ENCODE data around the gene BLCAP. TPM values are rescaled to one million over a fixed set of nuclear protein-coding genes. Genes with fewer than 3 reads are reported as not detected.

Gene BLCAP, protein sequence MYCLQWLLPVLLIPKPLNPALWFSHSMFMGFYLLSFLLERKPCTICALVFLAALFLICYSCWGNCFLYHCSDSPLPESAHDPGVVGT
- total RNA-seq: 39.2 and 42.4 TPM in 2 replicates

DNA sequence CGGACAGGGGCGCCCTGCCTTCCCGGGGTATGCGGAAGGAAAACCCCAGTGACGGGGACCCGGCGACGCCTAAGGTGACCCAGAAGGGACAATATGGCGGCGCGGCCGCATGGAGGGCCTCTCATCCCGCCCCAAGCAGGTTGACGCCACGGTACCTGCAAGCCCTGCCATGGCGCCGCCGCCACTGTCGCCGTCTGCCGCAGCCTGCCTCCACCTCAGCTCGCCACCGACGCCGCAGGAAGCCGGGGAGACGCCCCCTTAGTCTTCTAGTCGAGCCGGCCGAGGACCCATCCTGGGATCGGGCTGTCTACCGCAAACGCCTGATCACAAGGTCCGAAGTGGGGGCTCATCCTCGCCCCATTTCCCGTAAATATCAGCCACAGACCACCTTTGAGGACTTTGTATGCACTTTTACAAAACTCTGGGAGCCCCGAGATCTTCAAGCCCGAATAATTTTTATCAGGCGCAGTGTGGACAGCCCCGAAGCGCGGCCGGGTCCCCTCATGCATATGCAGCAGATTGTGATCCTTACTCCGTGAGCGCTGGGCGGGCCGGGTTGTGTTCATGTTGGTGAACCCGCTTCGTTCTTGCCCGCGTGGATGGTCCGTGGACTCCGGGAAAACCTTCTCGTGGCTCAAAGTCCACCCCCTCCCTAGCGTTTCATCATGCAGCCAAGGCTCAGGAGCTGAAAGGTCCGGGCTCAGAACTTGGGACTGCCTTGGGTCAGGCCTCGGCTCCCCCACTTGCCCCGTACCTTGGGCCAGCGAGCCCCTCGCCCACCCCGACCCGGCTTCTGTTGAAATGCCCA lies at the start of gene BLCAP:
BLCAP (minus strand) TSS at position 239 of the 808 bp plus-strand sequence. CDS start 8,702 bp downstream, outside the sequence.

DNA sequence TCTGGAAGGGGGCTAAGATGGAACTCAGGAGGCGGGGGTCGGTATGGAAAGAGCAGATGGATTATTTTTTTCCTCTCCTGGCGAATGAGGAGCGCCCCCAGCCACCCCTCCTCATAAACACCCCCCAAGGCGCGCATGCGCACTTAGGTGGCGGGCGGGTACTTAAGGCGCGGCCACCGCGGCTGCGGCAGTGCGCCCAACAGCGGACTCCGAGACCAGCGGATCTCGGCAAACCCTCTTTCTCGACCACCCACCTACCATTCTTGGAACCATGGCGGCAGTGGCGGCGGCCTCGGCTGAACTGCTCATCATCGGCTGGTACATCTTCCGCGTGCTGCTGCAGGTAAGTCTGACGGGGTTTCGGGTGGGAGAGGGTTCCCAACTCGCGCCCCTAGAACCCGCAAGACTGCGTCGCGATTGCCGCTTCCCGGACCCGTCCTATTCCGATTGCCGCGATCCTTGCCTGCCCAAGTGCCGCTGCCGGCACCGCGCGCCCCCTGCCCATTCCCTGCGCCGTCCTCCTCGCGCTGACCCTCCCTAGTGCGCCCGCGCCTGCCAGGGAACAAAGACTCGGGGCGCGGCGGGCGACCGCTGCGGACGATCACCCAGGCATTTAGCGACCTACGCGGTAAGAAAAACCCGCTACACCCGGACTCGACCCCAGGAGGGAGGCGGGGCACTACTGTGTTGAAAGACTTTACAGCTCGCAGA lies 6.5 kb downstream of the BLCAP start, which contains the start of gene NNAT:
NNAT (plus strand) TSS at position 190 of the 711 bp plus-strand sequence; CDS start at position 272, 82 bp downstream.

Other genes starting within 250 kb of the BLCAP start
- gene MANBAL, start 238.2 kb downstream of the BLCAP start, total RNA-seq: 13.0 and 17.4 TPM in 2 replicates
- 3.2 and 4.4 TPM in 2 replicates for gene SRC, start 181.7 kb downstream of the BLCAP start, total RNA-seq
- gene NNAT, start 6.6 kb downstream of the BLCAP start, total RNA-seq: not detected in 2 replicates
- gene CTNNBL1, start 166.2 kb upstream of the BLCAP start, total RNA-seq: 34.2 and 37.5 TPM in 2 replicates

Data from mammary microvascular endothelial cell (primary cell).